ENCODE data around the gene CELSR2. TPM values are rescaled to one million over a fixed set of nuclear protein-coding genes. Genes with fewer than 3 reads are reported as not detected.

Gene CELSR2
- total RNA-seq, 2 experiments from 2014 or later = 2.7 to 3.1 TPM

- H3K9me3 Mint-ChIP-seq = no peaks in the 10 kb centered on the region
- ATAC-seq (peak; percentile 62), DNase-seq (peak; percentile 24)
- POLR2A ChIA-PET = no interaction called here
- H3K27me3 Mint-ChIP-seq = no peaks in the 10 kb centered on the region
- no peaks in the 10 kb centered on the region for H3K36me3 Mint-ChIP-seq (ENCODE audit: low read depth)
- no peak overlapping the region for H3K4me3 Mint-ChIP-seq
- no peak overlapping the region for H3K27ac Mint-ChIP-seq
- no peak for TF ChIP-seq CTCF (IDR thresholded peaks at IDR 0.05)
- H3K4me1 Mint-ChIP-seq (ENCODE audit: low read depth) = no peaks in the 10 kb centered on the region
- CTCF ChIA-PET = interaction anchor here (0.7 to 2.7 kb wide), 3 partner anchors 30 to 91 kb away, joined by 3 to 9 read pairs (median 4); no protein-coding TSS in a partner anchor
- intact Hi-C loops (cut with micrococcal nuclease) = no loop called here
Observed at GRCh38 chr1:109307274-109308021, 58.1 kb downstream of the CELSR2 start.

DNA sequence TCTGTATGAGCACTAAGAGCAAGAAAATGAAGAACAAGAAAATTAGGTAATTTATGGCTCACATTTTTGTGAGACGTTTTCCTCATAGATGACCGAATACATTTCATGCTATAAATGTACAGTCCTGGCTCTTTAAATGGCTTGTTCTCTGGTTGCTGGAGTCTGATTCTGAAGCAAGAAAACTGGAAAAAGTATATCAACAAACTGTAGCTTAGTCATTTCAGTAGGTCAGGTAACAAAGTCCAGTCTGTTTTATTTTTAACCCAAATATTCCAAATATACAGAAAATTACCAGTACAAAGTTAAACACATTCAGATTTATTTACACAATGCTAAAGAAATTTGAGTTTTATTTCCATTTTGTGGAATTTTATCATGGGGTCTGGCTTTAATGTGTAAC lies 60.0 kb downstream of the CELSR2 start:
- Mint-ChIP-seq H3K9me3 (no peaks in the 10 kb centered on the region), H3K36me3 (ENCODE audit: low read depth) (no peaks in the 10 kb centered on the region), H3K4me1 (ENCODE audit: low read depth) (no peaks in the 10 kb centered on the region), H3K4me3 (no peak overlapping the region), H3K27ac (no peak overlapping the region), H3K27me3 (no peaks in the 10 kb centered on the region)
- ChIA-PET POLR2A (no interaction called here), CTCF (no interaction called here)
- ATAC-seq = no peak
- intact Hi-C loops (cut with micrococcal nuclease) = no loop called here
- TF ChIP-seq CTCF (IDR thresholded peaks at IDR 0.05) = no peak
- DNase-seq = no peak

GRCh38 chr1:109312246-109312645 lies 62.9 kb downstream of the CELSR2 start:
- Mint-ChIP-seq H3K9me3 (no peaks in the 10 kb centered on the region), H3K4me3 (no peak overlapping the region), H3K27ac (no peak overlapping the region), H3K4me1 (ENCODE audit: low read depth) (no peaks in the 10 kb centered on the region), H3K36me3 (ENCODE audit: low read depth) (no peaks in the 10 kb centered on the region), H3K27me3 (no peaks in the 10 kb centered on the region)
- intact Hi-C loops (cut with micrococcal nuclease) = no loop called here
- ATAC-seq (no peak), DNase-seq (no peak)
- ChIA-PET CTCF (no interaction called here), POLR2A (no interaction called here)
- no peak for TF ChIP-seq CTCF (IDR thresholded peaks at IDR 0.05)

GRCh38 chr1:109312978-109313775 lies 63.8 kb downstream of the CELSR2 start:
- DNase-seq (no peak), ATAC-seq (no peak)
- Mint-ChIP-seq H3K27ac (no peak overlapping the region), H3K9me3 (no peaks in the 10 kb centered on the region), H3K27me3 (no peaks in the 10 kb centered on the region), H3K36me3 (ENCODE audit: low read depth) (no peaks in the 10 kb centered on the region), H3K4me3 (no peak overlapping the region), H3K4me1 (ENCODE audit: low read depth) (no peaks in the 10 kb centered on the region)
- CTCF ChIA-PET = interaction anchor here (1.0 kb wide), 1 partner anchor 60 kb away, joined by 3 read pairs; no protein-coding TSS in a partner anchor
- intact Hi-C loops (cut with micrococcal nuclease) = no loop called here
- POLR2A ChIA-PET = interaction anchor here (0.6 kb wide), 1 partner anchor 225 kb away, joined by 3 read pairs; no protein-coding TSS in a partner anchor
- TF ChIP-seq CTCF (IDR thresholded peaks at IDR 0.05) = no peak

- DNase-seq (no peak), ATAC-seq (no peak)
- intact Hi-C loops (cut with micrococcal nuclease) = no loop called here
- ChIA-PET CTCF (interaction anchor here (1.1 to 1.2 kb wide), 2 partner anchors 37 to 84 kb away, joined by 4 read pairs; no protein-coding TSS in a partner anchor), POLR2A (no interaction called here)
- Mint-ChIP-seq H3K4me1 (ENCODE audit: low read depth) (no peaks in the 10 kb centered on the region), H3K9me3 (no peaks in the 10 kb centered on the region), H3K27me3 (no peaks in the 10 kb centered on the region), H3K27ac (no peak overlapping the region), H3K36me3 (ENCODE audit: low read depth) (no peaks in the 10 kb centered on the region), H3K4me3 (no peak overlapping the region)
- no peak for TF ChIP-seq CTCF (IDR thresholded peaks at IDR 0.05)
Observed at GRCh38 chr1:109314795-109315194, 65.5 kb downstream of the CELSR2 start.

Data from activated CD8-positive, alpha-beta T cell treated with anti-CD3 and anti-CD28 coated beads for 36 hours (primary cell).